ENCODE data around the gene GARIN5B. TPM values are rescaled to one million over a fixed set of nuclear protein-coding genes. Genes with fewer than 3 reads are reported as not detected.
A peak's percentile ranks its signal among the peaks of the same experiment; 100 is the strongest.

The GARIN5B gene
- total and polyA plus RNA-seq, 2 of the 4 experiments (the other 2 are of a cell fraction), result not detected

GRCh38 chr19:55386493-55386971 is 23.5 kb upstream of the GARIN5B start:
- in situ Hi-C loops (cut with MboI; ENCODE audit: low sequenced_read_pairs) (loop anchor here (10.0 kb wide), 1 partner anchor 92 kb away; no protein-coding TSS in a partner anchor), intact Hi-C loops (cut with micrococcal nuclease) (loop anchor here (5.0 kb wide), 2 partner anchors 84 to 104 kb away; partner anchors contain the start of genes BRSK1 and HSPBP1), dilution Hi-C loops (cut with HindIII; ENCODE audit: low sequenced_read_pairs, unreplicated experiment) (no loop called here)
- H3K4me3 ChIP-seq (ENCODE audit: insufficient read depth, low read depth, low read length), result peak overlapping the region; percentile 74
- H3K9me1 ChIP-seq (ENCODE audit: insufficient read depth, low read length), result peaks cover 34% of the 10 kb centered on the region
- 2% methylated on average over 22 of the region's 33 CpGs; no CpG with 5 or more reads in 1 of the 2 experiments for WGBS, 2 experiments (ENCODE audit: extremely low coverage in 2 of 2, insufficient read length in 1 of 2)
- peaks cover 48% of the 10 kb centered on the region for H3K36me3 ChIP-seq (ENCODE audit: control insufficient read depth, insufficient read depth, low read length)
- peak overlapping the region; percentile 73 for H3K14ac ChIP-seq (replicated peaks; ENCODE audit: low read depth, low read length)
- peak overlapping the region; percentile 74 for H3K56ac ChIP-seq (ENCODE audit: extremely low read depth, insufficient read depth, low read length)
- no peak overlapping the region for H2BK15ac ChIP-seq (ENCODE audit: low read depth, low read length)
- peak overlapping the region; percentile 91 for H3K9ac ChIP-seq (ENCODE audit: low read depth, low read length)
- H3K9me3 ChIP-seq (ENCODE audit: control insufficient read depth, insufficient read depth, low read length), result no peaks in the 10 kb centered on the region
- no peak overlapping the region for H4K5ac ChIP-seq (ENCODE audit: low read depth, low read length)
- peak overlapping the region; percentile 65 for H2BK5ac ChIP-seq (ENCODE audit: low read depth, low read length, poor library complexity, severe bottlenecking)
- POLR2A ChIA-PET (ENCODE audit: unreplicated experiment), result interaction anchor here (0.5 kb wide), 1 partner anchor 9 kb away, joined by 6 read pairs; no protein-coding TSS in a partner anchor
- H3K4ac ChIP-seq (ENCODE audit: low read depth, low read length), result peak overlapping the region; percentile 85
- H2AK9ac ChIP-seq (replicated peaks; ENCODE audit: low read depth, low read length, poor library complexity), result peak overlapping the region; percentile 99
- CTCF ChIA-PET, result no interaction called here
- H2AK5ac ChIP-seq (ENCODE audit: low read depth, low read length), result peak overlapping the region; percentile 93
- no peak overlapping the region for H2BK120ac ChIP-seq (ENCODE audit: low read depth, low read length)
- no peak overlapping the region; the same call in 1 of the 2 replicates for H4K91ac ChIP-seq (ENCODE audit: insufficient read depth, low read depth, low read length)
- peak overlapping the region; percentile 90 for H3K23ac ChIP-seq (ENCODE audit: low read depth, low read length)
- ATAC-seq (ENCODE audit: low read depth), result no peak
- no TSS peak for BruUV-seq (replicated peaks)
- H3K27ac ChIP-seq (ENCODE audit: insufficient read depth, low read length), result peak overlapping the region; percentile 85
- H2BK20ac ChIP-seq (ENCODE audit: low read depth, low read length), result no peak overlapping the region
- peak overlapping the region; percentile 96 for H3K4me2 ChIP-seq (ENCODE audit: low read depth, low read length)
- peaks cover 47% of the 10 kb centered on the region for H3K4me1 ChIP-seq (ENCODE audit: control insufficient read depth, insufficient read depth, low read length)
- H4K20me1 ChIP-seq (ENCODE audit: insufficient read depth, low read length), result peaks cover 58% of the 10 kb centered on the region
- no peak overlapping the region for H2AFZ ChIP-seq (replicated peaks; ENCODE audit: low read length, poor library complexity)
- DNase-seq, result no peak
- no peak overlapping the region for H3K18ac ChIP-seq (ENCODE audit: low read depth, low read length)
- no peak for TF ChIP-seq CEBPB (IDR thresholded peaks at IDR 0.05; ENCODE audit: low read depth, low read length)
- TF ChIP-seq MXI1 (IDR thresholded peaks at IDR 0.05; ENCODE audit: borderline replicate concordance, low read depth, low read length), result 0 out of 2 replicates have a peak, but pooled peaks have one; percentile 45
- no peaks in the 10 kb centered on the region for H3K27me3 ChIP-seq (ENCODE audit: control insufficient read depth, insufficient read depth, low read length)
- H3K79me1 ChIP-seq (ENCODE audit: low read depth in 1 of 2, low read length in 2 of 2), result peaks cover 29 to 61% of the 10 kb centered on the region in 2 experiments
- peak overlapping the region; percentile 30 to 75; a peak in 1 of 4 replicates for H4K8ac ChIP-seq (ENCODE audit: low read depth in 2 of 2, low read length in 2 of 2)
